Sigmoid colon (tissue), 7 donors: ENCODE measurements around the gene GSTP1. TPM values are rescaled to one million over a fixed set of nuclear protein-coding genes. Genes with fewer than 3 reads are reported as not detected.

Experiments used
- DNase-seq: peaks from one replicate; pipeline ENCODE4 v3.0.0-alpha.2; 2019
- H3K27ac ChIP-seq, 4 donors: fragments of 200-600 bp; sonication (generic); one replicate each; pipeline ENCODE4 v1.5.1; 2016 to 2019; ENCODE audit warnings: mild to moderate bottlenecking in 1 of 4
- H3K27me3 ChIP-seq, 3 donors: fragments of 200-600 bp; sonication (generic); one replicate each; pipeline ENCODE4 v1.5.1; 2019; ENCODE audit warnings: mild to moderate bottlenecking in 1 of 3
- H3K36me3 ChIP-seq, 4 donors: fragments of 200-600 bp; sonication (generic); one replicate each; pipeline ENCODE4 v1.5.1; 2016 to 2019
- H3K4me1 ChIP-seq, 4 donors: fragments of 200-600 bp; sonication (generic); one replicate each; pipeline ENCODE4 v1.5.1; 2017 to 2019
- H3K4me3 ChIP-seq, 4 donors: fragments of 200-600 bp; sonication (generic); one replicate each; pipeline ENCODE4 v1.5.1; 2017 to 2019; ENCODE audit warnings: mild to moderate bottlenecking in 2 of 4, moderate library complexity in 1 of 4
- H3K9me3 ChIP-seq, 4 donors: fragments of 200-600 bp in 3 of 4; sonication (generic) in 3 of 4; one replicate each; pipeline versions ENCODE4 v1.5.1 to v1.6.1; 2013 to 2019
- EP300 ChIP-seq, 4 donors: sonication (generic); formaldehyde crosslinking; IDR thresholded peaks; one replicate each; pipeline ENCODE4 v1.6.1; 2017; ENCODE audit warnings: antibody characterized with exemption in 4 of 4
- POLR2A ChIP-seq, 2 donors: fragments of 450-650 bp; IDR thresholded peaks; one replicate each; pipeline ENCODE4 v1.6.1; 2016; ENCODE audit warnings: antibody characterized with exemption in 2 of 2, mild to moderate bottlenecking in 2 of 2, moderate library complexity in 2 of 2
- POLR2AphosphoS5 ChIP-seq, 4 donors: sonication (generic); formaldehyde crosslinking; IDR thresholded peaks; one replicate each; pipeline ENCODE4 v1.6.1; 2017; ENCODE audit warnings: antibody characterized with exemption in 4 of 4
- WGBS, 2 donors: extraction: QIAGEN DNeasy Blood & Tissue Kit; methylation state at CpG; one replicate each; pipeline ENCODE4 v1.1.7; 2013; 5-methylcytosine and 5-hydroxymethylcytosine counted together
- intact Hi-C: fragments of 100-400 bp; cut with DNase I; formaldehyde crosslinking; loops from one replicate; pipeline ENCODE4 v1.15.1; 2023
- polyA plus RNA-seq, 3 donors: library from polyadenylated mRNA; stranded (reverse); fragments of 200-250 nt; gene quantifications; one replicate each; pipeline ENCODE4 v1.2.3, GENCODE V29; 2013
- total RNA-seq, 4 donors: library from RNA; depleted of rRNA; stranded (reverse); fragments of >200 nt; gene quantifications; one replicate each; pipeline ENCODE4 v1.1.0, GENCODE V29; 2016
- TF ChIP-seq, protein P1 (sequence below), 4 experiments: fragments of 450-650 bp in 3 of 4; fragments of 200-600 bp in 1 of 4; IDR thresholded peaks; one replicate each; pipeline ENCODE4 v1.5.1; 2016 to 2019; ENCODE audit warnings: antibody characterized with exemption in 4 of 4, mild to moderate bottlenecking in 3 of 4, moderate library complexity in 2 of 4
- donor health status: healthy with polysubstance abuse.
- donor health status: Bipolar disorder and iron deficiency.
- donor health status: healthy.

The GSTP1 gene
- total and polyA plus RNA-seq, 7 donors = 349 to 717 (median 584) TPM

DNA sequence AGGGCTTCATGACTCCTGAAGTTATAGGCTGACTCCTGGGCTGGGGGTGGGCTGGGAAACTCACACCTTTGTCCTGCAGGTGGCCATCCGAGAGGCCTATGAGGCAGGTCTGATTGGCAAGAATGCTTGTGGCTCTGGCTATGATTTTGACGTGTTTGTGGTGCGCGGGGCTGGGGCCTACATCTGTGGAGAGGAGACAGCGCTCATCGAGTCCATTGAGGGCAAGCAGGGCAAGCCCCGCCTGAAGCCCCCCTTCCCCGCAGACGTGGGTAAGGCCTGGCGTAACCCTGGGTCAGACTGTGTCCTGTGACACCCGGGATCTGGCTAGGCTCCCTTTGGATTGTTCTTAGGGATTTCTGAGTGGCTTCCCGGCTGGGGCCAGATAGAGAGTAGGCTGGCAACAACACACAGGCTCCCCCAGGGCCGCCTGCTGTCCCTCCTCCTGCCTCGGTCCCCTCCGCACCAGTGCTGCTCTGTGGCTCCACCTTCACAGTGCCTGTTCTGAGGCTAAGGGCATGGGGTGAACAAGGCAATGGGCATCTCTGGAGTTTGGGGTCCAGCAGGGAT, 26.8 kb downstream of the GSTP1 start:
- 91 to 93% methylated on average over 15 of the region's 15 CpGs for WGBS, 2 donors
- intact Hi-C loops = no loop called here
- Histone ChIP-seq H3K27ac (no peak overlapping the region), H3K27me3 (peaks cover 8 to 12% (median 10%) of the 10 kb centered on the region in 3 donors), H3K4me1 (peaks cover 0 to 31% (median 30%) of the 10 kb centered on the region in 4 donors), H3K9me3 (no peaks in the 10 kb centered on the region), H3K36me3 (peaks cover 20 to 53% (median 30%) of the 10 kb centered on the region in 4 donors), H3K4me3 (no peak overlapping the region)
- TF ChIP-seq POLR2A (IDR thresholded peaks at IDR 0.05) (no peak), POLR2AphosphoS5 (IDR thresholded peaks at IDR 0.05) (no peak), EP300 (IDR thresholded peaks at IDR 0.05) (no peak)
- TF ChIP-seq, protein P1, sequence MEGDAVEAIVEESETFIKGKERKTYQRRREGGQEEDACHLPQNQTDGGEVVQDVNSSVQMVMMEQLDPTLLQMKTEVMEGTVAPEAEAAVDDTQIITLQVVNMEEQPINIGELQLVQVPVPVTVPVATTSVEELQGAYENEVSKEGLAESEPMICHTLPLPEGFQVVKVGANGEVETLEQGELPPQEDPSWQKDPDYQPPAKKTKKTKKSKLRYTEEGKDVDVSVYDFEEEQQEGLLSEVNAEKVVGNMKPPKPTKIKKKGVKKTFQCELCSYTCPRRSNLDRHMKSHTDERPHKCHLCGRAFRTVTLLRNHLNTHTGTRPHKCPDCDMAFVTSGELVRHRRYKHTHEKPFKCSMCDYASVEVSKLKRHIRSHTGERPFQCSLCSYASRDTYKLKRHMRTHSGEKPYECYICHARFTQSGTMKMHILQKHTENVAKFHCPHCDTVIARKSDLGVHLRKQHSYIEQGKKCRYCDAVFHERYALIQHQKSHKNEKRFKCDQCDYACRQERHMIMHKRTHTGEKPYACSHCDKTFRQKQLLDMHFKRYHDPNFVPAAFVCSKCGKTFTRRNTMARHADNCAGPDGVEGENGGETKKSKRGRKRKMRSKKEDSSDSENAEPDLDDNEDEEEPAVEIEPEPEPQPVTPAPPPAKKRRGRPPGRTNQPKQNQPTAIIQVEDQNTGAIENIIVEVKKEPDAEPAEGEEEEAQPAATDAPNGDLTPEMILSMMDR (IDR thresholded peaks at IDR 0.05) = no peak
- no peak for DNase-seq

DNA sequence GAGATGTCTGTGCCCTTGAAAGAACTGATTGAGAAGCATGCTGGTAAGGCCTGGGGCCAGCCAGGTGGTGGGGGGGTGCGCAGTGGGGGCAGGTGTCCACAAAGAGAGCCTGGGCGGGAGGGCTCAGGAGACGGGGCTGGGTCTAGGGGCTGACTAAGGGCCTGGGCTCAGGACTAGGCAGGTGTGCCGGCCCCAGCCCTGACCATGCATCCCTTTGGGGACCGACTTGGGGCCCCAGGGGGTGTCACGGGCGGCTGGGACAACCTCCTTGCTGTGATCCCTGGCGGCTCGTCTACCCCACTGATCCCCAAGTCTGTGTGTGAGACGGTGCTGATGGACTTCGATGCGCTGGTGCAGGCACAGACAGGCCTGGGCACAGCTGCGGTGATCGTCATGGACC, 27.6 kb downstream of the GSTP1 start:
- Histone ChIP-seq H3K27me3 (peaks cover 8 to 19% (median 18%) of the 10 kb centered on the region in 3 donors), H3K27ac (no peak overlapping the region), H3K9me3 (no peaks in the 10 kb centered on the region), H3K4me1 (peaks cover 0 to 31% (median 27%) of the 10 kb centered on the region in 4 donors), H3K4me3 (no peak overlapping the region), H3K36me3 (peaks cover 20 to 53% (median 30%) of the 10 kb centered on the region in 4 donors)
- no peak for DNase-seq
- TF ChIP-seq EP300 (IDR thresholded peaks at IDR 0.05) = no peak
- no peak for TF ChIP-seq POLR2A (IDR thresholded peaks at IDR 0.05)
- TF ChIP-seq, protein P1 (IDR thresholded peaks at IDR 0.05) = no peak
- no peak for TF ChIP-seq POLR2AphosphoS5 (IDR thresholded peaks at IDR 0.05)
- 94 to 95% methylated on average over 14 of the region's 14 CpGs for WGBS, 2 donors
- intact Hi-C loops = no loop called here

DNA sequence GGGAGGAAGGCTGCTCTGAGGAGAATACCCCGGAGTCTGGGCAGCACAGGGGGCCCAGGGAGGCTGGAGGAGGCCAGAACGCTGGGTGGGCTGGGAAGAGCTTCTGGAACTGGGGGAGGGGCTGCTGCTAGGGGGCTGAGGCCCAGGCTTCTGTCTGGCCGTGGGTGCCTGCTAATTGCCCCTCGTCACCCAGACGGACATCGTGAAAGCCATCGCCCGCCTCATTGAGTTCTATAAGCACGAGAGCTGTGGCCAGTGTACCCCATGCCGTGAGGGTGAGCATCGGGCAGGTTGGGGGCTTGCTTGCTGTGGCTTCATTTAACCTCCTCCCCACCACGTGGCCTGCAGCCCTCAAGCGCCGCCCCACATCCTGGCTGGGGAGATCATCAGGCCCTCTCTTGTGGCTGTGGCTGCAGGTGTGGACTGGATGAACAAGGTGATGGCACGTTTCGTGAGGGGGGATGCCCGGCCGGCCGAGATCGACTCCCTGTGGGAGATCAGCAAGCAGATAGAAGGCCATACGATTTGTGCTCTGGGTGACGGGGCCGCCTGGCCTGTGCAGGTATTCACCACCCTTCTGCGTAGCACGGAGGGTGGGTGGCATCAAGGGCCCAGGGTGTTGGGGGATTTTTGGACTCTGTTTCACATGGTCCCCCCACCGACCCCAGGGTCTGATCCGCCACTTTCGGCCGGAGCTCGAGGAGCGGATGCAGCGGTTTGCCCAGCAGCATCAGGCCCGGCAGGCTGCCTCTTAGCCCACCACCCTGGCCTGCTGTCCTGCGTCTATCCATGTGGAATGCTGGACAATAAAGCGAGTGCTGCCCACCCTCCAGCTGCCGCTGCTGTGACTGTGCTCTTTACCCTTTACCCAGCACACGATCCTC, 28.3 kb downstream of the GSTP1 start:
- Histone ChIP-seq H3K4me3 (no peak overlapping the region), H3K9me3 (no peaks in the 10 kb centered on the region), H3K27ac (no peak overlapping the region), H3K27me3 (peaks cover 8 to 26% (median 25%) of the 10 kb centered on the region in 3 donors), H3K36me3 (peaks cover 20 to 53% (median 30%) of the 10 kb centered on the region in 4 donors), H3K4me1 (peaks cover 0 to 29% (median 25%) of the 10 kb centered on the region in 4 donors)
- no peak for TF ChIP-seq POLR2A (IDR thresholded peaks at IDR 0.05)
- TF ChIP-seq EP300 (IDR thresholded peaks at IDR 0.05) = no peak
- TF ChIP-seq POLR2AphosphoS5 (IDR thresholded peaks at IDR 0.05) = no peak
- TF ChIP-seq, protein P1 (IDR thresholded peaks at IDR 0.05) = no peak
- no peak for DNase-seq
- WGBS, 2 donors = 90 to 94% methylated on average over 37 of the region's 37 CpGs
- intact Hi-C loops = no loop called here

DNA sequence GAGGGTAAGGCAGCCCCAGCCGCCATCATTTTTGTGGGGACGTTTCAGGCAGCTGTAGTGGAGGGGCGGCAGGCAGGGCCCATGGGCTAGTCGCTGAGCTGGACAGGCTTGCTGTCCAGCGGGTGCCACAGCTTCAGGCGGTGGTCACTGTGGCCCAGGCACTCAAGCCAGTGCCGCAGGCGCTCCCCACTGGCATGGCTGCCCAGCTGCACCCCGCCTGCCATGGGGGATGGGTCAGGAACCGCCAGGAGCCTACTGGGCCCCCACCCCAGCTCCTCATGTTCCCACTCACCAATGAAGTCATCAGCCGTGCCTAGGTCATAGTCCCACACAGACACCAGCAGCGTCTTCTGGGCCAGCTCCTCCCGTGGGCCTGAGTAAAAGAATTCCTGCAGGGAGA, 29.1 kb downstream of the GSTP1 start:
- Histone ChIP-seq H3K27ac (no peak overlapping the region), H3K9me3 (no peaks in the 10 kb centered on the region), H3K36me3 (peaks cover 20 to 53% (median 30%) of the 10 kb centered on the region in 4 donors), H3K27me3 (peaks cover 8 to 26% (median 25%) of the 10 kb centered on the region in 3 donors), H3K4me1 (peaks cover 0 to 22% (median 18%) of the 10 kb centered on the region in 4 donors), H3K4me3 (no peak overlapping the region)
- intact Hi-C loops = no loop called here
- DNase-seq = no peak
- TF ChIP-seq, protein P1 (IDR thresholded peaks at IDR 0.05) = no peak
- TF ChIP-seq EP300 (IDR thresholded peaks at IDR 0.05) (no peak), POLR2AphosphoS5 (IDR thresholded peaks at IDR 0.05) (no peak), POLR2A (IDR thresholded peaks at IDR 0.05) (no peak)
- WGBS, 2 donors = 90 to 94% methylated on average over 13 of the region's 13 CpGs
